DOHH2 (cell line): ENCODE data around the gene ACADSB.

Experiments used
- CTCF ChIP-seq: fragments of 200-600 bp; sonication (generic); IDR thresholded peaks from one replicate; pipeline ENCODE4 v1.5.1; 2014; ENCODE audit warnings: antibody characterized with exemption, mild to moderate bottlenecking, low read depth, low read length; ENCODE audit not compliant: poor library complexity, severe bottlenecking
- EZH2phosphoT487 ChIP-seq: fragments of 200-600 bp; sonication (generic); IDR thresholded peaks from 2 replicates; pipeline ENCODE4 v1.6.1; 2017; ENCODE audit warnings: borderline replicate concordance, mild to moderate bottlenecking, antibody characterized with exemption, low read length, moderate library complexity, mixed read lengths

GRCh38 chr10:122962405-122962804, 46.4 kb upstream of the ACADSB start:
- TF ChIP-seq CTCF (no peak), EZH2phosphoT487 (no peak)
